K562 (cell line): ENCODE results near the gene PTPRM. TPM values are rescaled to one million over a fixed set of nuclear protein-coding genes. Genes with fewer than 3 reads are reported as not detected.

Experiments
- ATAC-seq: fragments of 200-7000 bp; cut with Tn5 transposase; 3 replicates; pipeline ENCODE4 v1.9.1; 2020; ENCODE audit warnings: moderate library complexity
- BruUV-seq: library from RNA; stranded (reverse); fragments of 400-500 nt; replicated peaks from 2 replicates; lab custom pipeline; 2021; lab: Mats Ljungman, UMichigan
- CTCF ChIA-PET: fragments of 300-600 bp; formaldehyde crosslinking; extraction: SDS; loops from one replicate; lab custom pipeline; 2021; ENCODE audit warnings: low intra/inter-chr PET ratio; lab: Yijun Ruan, JAX
- POLR2A ChIA-PET: fragments of 300-600, 350-650 bp; sonication (Branson Sonifier 250); formaldehyde crosslinking; extraction: SDS; loops from one replicate; lab custom pipeline; 2021; ENCODE audit warnings: antibody characterized with exemption, inconsistent platforms; lab: Yijun Ruan, JAX
- DNase-seq, 4 experiments: peaks; one replicate each; pipeline versions ENCODE4 v3.0.0 to v3.0.0-alpha.2; 2011 to 2018; ENCODE audit warnings: low spot score in 3 of 4, mixed read lengths in 3 of 4; ENCODE audit errors: extremely low read depth in 1 of 4
- FAIRE-seq: peaks from 2 replicates; lab custom pipeline; 2011; peaks lifted over from hg19 to GRCh38; lab: Jason Lieb, UNC
- H2AFZ ChIP-seq: 2 replicates; pipeline ENCODE4 v1.6.0; 2011; ENCODE audit warnings: low read depth, low read length, control low read depth, inconsistent platforms
- H3K27ac ChIP-seq: fragments of 200-600 bp; 3 replicates; pipeline ENCODE4 v1.8.0; 2011; ENCODE audit warnings: low read depth, mild to moderate bottlenecking, control low read depth, inconsistent platforms, low read length, moderate library complexity, mixed read lengths; ENCODE audit errors: extremely low read depth
- H3K27me3 ChIP-seq, 2 experiments: fragments of 300-600 bp in 1 of 2; 2 replicates in 1 of 2; 3 replicates in 1 of 2; pipeline versions ENCODE4 v1.6.0 to v1.8.0; 2011; ENCODE audit warnings: inconsistent platforms in 2 of 2, low read length in 2 of 2, mild to moderate bottlenecking in 1 of 2, mixed read lengths in 1 of 2, moderate library complexity in 1 of 2; ENCODE audit not compliant: control insufficient read depth in 2 of 2, insufficient read depth in 2 of 2
- H3K36me3 ChIP-seq: fragments of 300-600 bp; 3 replicates; pipeline ENCODE4 v1.8.0; 2011; ENCODE audit warnings: mild to moderate bottlenecking, low read length, inconsistent platforms; ENCODE audit not compliant: control insufficient read depth, insufficient read depth
- H3K4me1 ChIP-seq, 2 experiments: fragments of 200-600 bp in 1 of 2; replicated peaks in 1 of 2; 2 replicates in 1 of 2; 3 replicates in 1 of 2; pipeline versions ENCODE4 v1.5.1 to v1.8.0; 2011; ENCODE audit warnings: inconsistent platforms in 2 of 2, low read length in 2 of 2, mild to moderate bottlenecking in 1 of 2, mixed read lengths in 1 of 2, moderate library complexity in 1 of 2; ENCODE audit not compliant: control insufficient read depth in 2 of 2, insufficient read depth in 2 of 2
- H3K4me2 ChIP-seq: 2 replicates; pipeline ENCODE4 v1.6.1; 2011; ENCODE audit warnings: low read length, control low read depth, inconsistent platforms, mixed read lengths; ENCODE audit not compliant: insufficient read depth
- H3K4me3 ChIP-seq: fragments of 200-600 bp; sonication (generic), shearing (Covaris generic); 2 replicates; pipeline ENCODE4 v1.5.1; 2016; ENCODE audit warnings: control low read depth, inconsistent platforms
- H3K79me2 ChIP-seq: fragments of 200-600 bp; 3 replicates; pipeline ENCODE4 v1.8.0; 2011; ENCODE audit warnings: low read length, inconsistent platforms; ENCODE audit not compliant: control insufficient read depth, insufficient read depth
- H3K9ac ChIP-seq, 2 experiments: 2 replicates each; pipeline versions ENCODE4 v1.6.0 to v1.6.1; 2011; ENCODE audit warnings: low read depth in 2 of 2, low read length in 2 of 2, control low read depth in 1 of 2, inconsistent platforms in 1 of 2, mild to moderate bottlenecking in 1 of 2, mixed read lengths in 1 of 2; ENCODE audit not compliant: insufficient read depth in 1 of 2
- H3K9me1 ChIP-seq: one replicate; pipeline ENCODE4 v1.6.0; 2011; ENCODE audit warnings: inconsistent platforms, mild to moderate bottlenecking, low read length, moderate library complexity; ENCODE audit not compliant: control insufficient read depth, insufficient read depth
- H3K9me3 ChIP-seq: replicated peaks from 2 replicates; pipeline ENCODE4 v1.5.1; 2011; ENCODE audit warnings: low read depth, low read length, inconsistent platforms; ENCODE audit not compliant: control insufficient read depth, insufficient read depth
- H4K20me1 ChIP-seq: replicated peaks from 2 replicates; pipeline ENCODE4 v1.6.1; 2011; ENCODE audit warnings: low read length, inconsistent platforms, mixed read lengths; ENCODE audit not compliant: control insufficient read depth, insufficient read depth
- AFF4 ChIP-seq: sonication (generic); formaldehyde crosslinking; IDR thresholded peaks from 2 replicates; pipeline ENCODE4 v1.8.0; 2023; ENCODE audit warnings: mild to moderate bottlenecking, missing genetic modification reagents
- ARID1B ChIP-seq: fragments of 450-650 bp; IDR thresholded peaks from 2 replicates; pipeline ENCODE4 v1.6.1; 2016; ENCODE audit warnings: antibody characterized with exemption, mild to moderate bottlenecking, inconsistent platforms
- CGGBP1 ChIP-seq: fragments of 250-450 bp; sonication (Bioruptor Pico); IDR thresholded peaks from 2 replicates; pipeline ENCODE4 v1.9.0; 2021; ENCODE audit warnings: mild to moderate bottlenecking
- FOXK1 ChIP-seq: sonication (generic); formaldehyde crosslinking; IDR thresholded peaks from 2 replicates; pipeline ENCODE4 v1.8.0; 2022; ENCODE audit warnings: missing genetic modification reagents, mild to moderate bottlenecking, borderline replicate concordance
- GATAD2B ChIP-seq: fragments of 450-650 bp; IDR thresholded peaks from 2 replicates; pipeline ENCODE4 v1.6.1; 2017; ENCODE audit warnings: mild to moderate bottlenecking, borderline replicate concordance
- GTF2F1 ChIP-seq: IDR thresholded peaks from 2 replicates; pipeline ENCODE4 v1.6.1; 2011; ENCODE audit warnings: low read depth, low read length, improper control_type of control experiment
- JUNB ChIP-seq: fragments of 450-650 bp; formaldehyde crosslinking; conservative IDR thresholded peaks from 2 replicates; pipeline ENCODE4 v1.4.0; 2020; ENCODE audit warnings: mild to moderate bottlenecking
- MCM2 ChIP-seq: fragments of 450-650 bp; IDR thresholded peaks from 2 replicates; pipeline ENCODE4 v1.6.1; 2017; ENCODE audit warnings: low read depth, mild to moderate bottlenecking
- NR0B1 ChIP-seq: fragments of 450-650 bp; IDR thresholded peaks from one replicate; pipeline ENCODE4 v1.6.1; 2018; ENCODE audit warnings: mild to moderate bottlenecking, moderate library complexity; ENCODE audit not compliant: partially characterized antibody
- NR2C2 ChIP-seq, 2 experiments: fragments of 200-800 bp in 1 of 2; sonication (Bioruptor generic) in 1 of 2; sonication (generic) in 1 of 2; formaldehyde crosslinking in 1 of 2; IDR thresholded peaks; 2 replicates each; pipeline versions ENCODE4 v1.6.1 to v1.8.0; 2016 to 2022; ENCODE audit warnings: mild to moderate bottlenecking in 1 of 2, missing compliant biosample characterization in 1 of 2, missing genetic modification characterization in 1 of 2, missing genetic modification reagents in 1 of 2
- SAFB ChIP-seq: fragments of 200-400 bp; formaldehyde crosslinking; IDR thresholded peaks from 2 replicates; pipeline ENCODE4 v1.6.1; 2017; ENCODE audit warnings: low read depth, low read length, borderline replicate concordance
- U2AF2 ChIP-seq: fragments of 200-400 bp; formaldehyde crosslinking; optimal IDR thresholded peaks from 2 replicates; pipeline ENCODE3; 2017; ENCODE audit warnings: low read depth, mild to moderate bottlenecking, low read length
- YY1 ChIP-seq, 3 experiments: IDR thresholded peaks; 2 replicates each; pipeline ENCODE4 v1.6.1; 2011; ENCODE audit warnings: low read length in 2 of 3, mild to moderate bottlenecking in 2 of 3, moderate library complexity in 2 of 3, borderline replicate concordance in 1 of 3, control low read depth in 1 of 3, low read depth in 1 of 3; ENCODE audit not compliant: insufficient read depth in 3 of 3, insufficient replicate concordance in 2 of 3, control insufficient read depth in 1 of 3, insufficient read length in 1 of 3; ENCODE audit errors: extremely low read depth in 1 of 3
- ZBTB7A ChIP-seq: IDR thresholded peaks from 2 replicates; pipeline ENCODE4 v1.6.1; 2011; ENCODE audit warnings: low read depth, mild to moderate bottlenecking, low read length, moderate library complexity, borderline replicate concordance; ENCODE audit not compliant: control insufficient read depth
- ZFPM2 ChIP-seq: fragments of 250-450 bp; sonication (Bioruptor Pico); IDR thresholded peaks from 2 replicates; pipeline ENCODE4 v1.5.1; 2022; ENCODE audit warnings: mild to moderate bottlenecking
- ZKSCAN8 ChIP-seq: fragments of 200-800 bp; sonication (Bioruptor generic); IDR thresholded peaks from 2 replicates; pipeline ENCODE4 v1.6.1; 2016; ENCODE audit warnings: missing genetic modification characterization, missing compliant biosample characterization
- ZNF717 ChIP-seq: fragments of 250-450 bp; sonication (Bioruptor Pico); IDR thresholded peaks from 2 replicates; pipeline ENCODE4 v1.5.0; 2021
- WGBS: fragments of 100-300 bp; shearing (Covaris generic); methylation state at CpG from one replicate; pipeline ENCODE4 v1.1.6; 2016; ENCODE audit warnings: low coverage, mixed read lengths; ENCODE audit not compliant: insufficient coverage; ENCODE audit errors: missing lambda C conversion rate; 5-methylcytosine and 5-hydroxymethylcytosine counted together
- in situ Hi-C: fragments of 300-500 bp; cut with MboI; formaldehyde crosslinking; loops from 4 replicates; pipeline ENCODE4 v1.15.0; 2018; ENCODE audit warnings: inconsistent platforms, mixed read lengths
- intact Hi-C: fragments of 100-400 bp; cut with micrococcal nuclease; formaldehyde crosslinking; loops from 2 replicates; pipeline ENCODE4 v1.14.2; 2022
- polyA plus RNA-seq, 8 experiments: library from polyadenylated mRNA; depleted of rRNA in 4 of 8; stranded (reverse) in 5 of 8; unstranded in 3 of 8; fragments of >200 nt; fragmentation: Nextera tagmentation in 2 of 8; fragmentation: Illumina TruSeq in 1 of 8; extraction: Ambion mirVana in 2 of 8; extraction: Trizol in 1 of 8; gene quantifications; 2 replicates each; pipeline versions ENCODE4 v1.2.1 to v1.2.3, GENCODE V29; 2011 to 2014; ENCODE audit warnings: inconsistent platforms in 1 of 8, missing spikeins in 1 of 8
- total RNA-seq, 7 experiments: library from RNA; depleted of rRNA in 6 of 7; stranded (reverse); fragments of >200 nt in 6 of 7; fragmentation: Illumina TruSeq in 2 of 7; extraction: Trizol in 2 of 7; gene quantifications; 2 replicates each; pipeline versions ENCODE4 v1.2.1 to v1.2.3, GENCODE V29; 2011 to 2021; ENCODE audit warnings: low replicate concordance in 1 of 7

PTPRM gene
- total and polyA plus RNA-seq, 9 of the 15 experiments (the other 6 are each of a cell fraction or from before 2014, with no cell fraction given), result 0.03 to 0.16 (median 0.08) TPM; not detected in 3

GRCh38 chr18:7520200-7520785, 46.8 kb upstream of the PTPRM start:
- Histone ChIP-seq H4K20me1 (0 out of 2 replicates have a peak, but pooled peaks cover 2% of the 10 kb centered on the region), H3K36me3 (no peaks in the 10 kb centered on the region), H3K9me1 (no peaks in the 10 kb centered on the region), H3K4me1 (no peaks in the 10 kb centered on the region), H2AFZ (no peak overlapping the region), H3K27ac (no peak overlapping the region), H3K4me3 (no peak overlapping the region), H3K9ac (no peak overlapping the region), H3K9me3 (no peaks in the 10 kb centered on the region), H3K27me3 (peaks cover 0 to 9% of the 10 kb centered on the region in 2 experiments; a peak in 3 of 5 replicates), H3K4me2 (no peak overlapping the region), H3K79me2 (no peaks in the 10 kb centered on the region)
- no TSS peak for BruUV-seq
- ChIA-PET CTCF (no interaction called here), POLR2A (no interaction called here)
- WGBS, result 0% methylated on average over 6 of the region's 6 CpGs
- intact Hi-C loops (no loop called here), in situ Hi-C loops (no loop called here)
- FAIRE-seq (no peak), DNase-seq (no peak), ATAC-seq (no peak)
- no peak for TF ChIP-seq FOXK1
- no peak for TF ChIP-seq JUNB (CRISPR knock-in tag)
- no peak for TF ChIP-seq GTF2F1
- TF ChIP-seq ARID1B, result no peak
- no peak for TF ChIP-seq ZKSCAN8 (CRISPR knock-in tag)
- TF ChIP-seq MCM2, result no peak
- TF ChIP-seq YY1 (IDR thresholded peaks at IDR 0.05; ENCODE audit: borderline replicate concordance in 1 of 3, control insufficient read depth in 1 of 3, extremely low read depth in 1 of 3, insufficient read depth in 3 of 3, insufficient read length in 1 of 3, insufficient replicate concordance in 2 of 3, low read depth in 1 of 3, low read length in 2 of 3), result no peak
- no peak for TF ChIP-seq NR0B1
- TF ChIP-seq GATAD2B, result no peak
- no peak for TF ChIP-seq U2AF2
- no peak for TF ChIP-seq NR2C2 (CRISPR knock-in tag; IDR thresholded peaks at IDR 0.05)
- TF ChIP-seq NR2C2 (tag; IDR thresholded peaks at IDR 0.05), result no peak
- no peak for TF ChIP-seq ZNF717 (CRISPR knock-in tag)
- TF ChIP-seq ZBTB7A, result no peak
- no peak for TF ChIP-seq SAFB
- TF ChIP-seq CGGBP1 (CRISPR knock-in tag), result no peak
- TF ChIP-seq AFF4 (CRISPR knock-in tag), result no peak
- TF ChIP-seq ZFPM2 (CRISPR knock-in tag), result no peak
